GM12875 (cell line): ENCODE data around the gene AEBP2.
"Not testable (repeated sequence)": the region's sequence is repeated elsewhere in the genome, so short reads cannot be mapped to it uniquely, and the experiment has no call there.

ENCODE experiments used
- H3K4me3 ChIP-seq: one replicate; pipeline ENCODE4 v1.5.1; 2011; ENCODE audit warnings: low read depth, low read length, control low read depth
- TF ChIP-seq, protein P1 (sequence below): IDR thresholded peaks from 2 replicates; pipeline ENCODE4 v1.5.1; 2011; ENCODE audit warnings: low read depth, mild to moderate bottlenecking, control low read depth, inconsistent platforms, low read length, moderate library complexity, borderline replicate concordance; ENCODE audit not compliant: insufficient read depth

AEBP2 gene

DNA sequence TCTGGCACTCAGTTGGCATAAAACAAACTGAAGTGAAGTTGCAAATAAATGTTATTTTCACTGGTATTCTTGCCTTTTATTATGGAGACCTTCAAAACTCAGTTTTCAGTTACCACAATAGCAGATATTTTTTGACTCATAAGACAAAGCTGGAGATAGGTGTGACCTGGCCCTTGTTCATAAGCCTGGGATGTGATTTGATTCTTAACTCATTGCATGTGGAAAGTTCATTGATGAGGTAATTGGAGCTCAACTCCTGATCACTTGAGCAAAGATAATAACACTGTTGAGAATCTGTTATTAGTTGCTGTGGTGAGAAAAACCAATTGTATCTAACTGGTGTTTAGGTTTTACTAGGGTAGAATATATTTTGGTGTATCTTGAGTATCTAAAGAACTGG, 105.1 kb downstream of the AEBP2 start:
- H3K4me3 ChIP-seq: no peak overlapping the region
- TF ChIP-seq, protein P1, sequence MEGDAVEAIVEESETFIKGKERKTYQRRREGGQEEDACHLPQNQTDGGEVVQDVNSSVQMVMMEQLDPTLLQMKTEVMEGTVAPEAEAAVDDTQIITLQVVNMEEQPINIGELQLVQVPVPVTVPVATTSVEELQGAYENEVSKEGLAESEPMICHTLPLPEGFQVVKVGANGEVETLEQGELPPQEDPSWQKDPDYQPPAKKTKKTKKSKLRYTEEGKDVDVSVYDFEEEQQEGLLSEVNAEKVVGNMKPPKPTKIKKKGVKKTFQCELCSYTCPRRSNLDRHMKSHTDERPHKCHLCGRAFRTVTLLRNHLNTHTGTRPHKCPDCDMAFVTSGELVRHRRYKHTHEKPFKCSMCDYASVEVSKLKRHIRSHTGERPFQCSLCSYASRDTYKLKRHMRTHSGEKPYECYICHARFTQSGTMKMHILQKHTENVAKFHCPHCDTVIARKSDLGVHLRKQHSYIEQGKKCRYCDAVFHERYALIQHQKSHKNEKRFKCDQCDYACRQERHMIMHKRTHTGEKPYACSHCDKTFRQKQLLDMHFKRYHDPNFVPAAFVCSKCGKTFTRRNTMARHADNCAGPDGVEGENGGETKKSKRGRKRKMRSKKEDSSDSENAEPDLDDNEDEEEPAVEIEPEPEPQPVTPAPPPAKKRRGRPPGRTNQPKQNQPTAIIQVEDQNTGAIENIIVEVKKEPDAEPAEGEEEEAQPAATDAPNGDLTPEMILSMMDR: no peak

DNA sequence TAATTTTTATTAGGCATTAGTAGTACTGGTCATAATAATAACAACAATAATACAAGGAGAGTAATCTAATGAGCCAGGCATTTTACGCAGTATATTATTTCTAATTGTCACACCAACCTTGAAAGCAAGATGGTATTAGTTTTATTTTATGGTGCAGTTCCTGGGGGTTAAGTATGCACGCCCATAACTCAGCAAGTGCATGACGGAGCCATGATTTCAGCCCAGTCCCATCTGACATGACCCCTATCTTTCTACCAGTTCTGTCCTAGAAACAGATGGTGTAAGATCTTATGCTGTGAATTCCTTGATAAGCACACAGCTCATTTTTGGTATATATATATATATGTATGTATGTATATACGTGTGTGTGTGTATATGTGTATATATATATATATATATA, 106.0 kb downstream of the AEBP2 start:
- H3K4me3 ChIP-seq: no peak overlapping the region
- TF ChIP-seq, protein P1: no peak

DNA sequence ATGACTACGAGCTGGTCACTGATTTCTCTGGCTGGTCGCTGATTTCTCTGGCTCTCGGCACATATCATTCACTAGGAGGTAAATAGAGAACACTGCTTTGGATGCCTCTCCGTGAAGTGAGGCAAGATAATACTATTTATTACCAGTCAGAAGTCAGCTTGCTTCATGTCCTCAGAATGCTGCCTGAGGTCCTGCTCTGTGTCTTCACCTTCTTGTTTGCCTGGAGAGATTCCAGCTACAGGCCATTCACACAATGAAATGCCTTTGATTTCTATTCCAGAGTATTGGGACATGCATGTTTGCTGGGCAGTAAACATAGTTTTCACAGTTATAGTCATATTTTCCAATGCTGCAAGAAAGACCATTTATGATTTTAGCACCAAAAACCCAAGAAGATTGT, 106.7 kb downstream of the AEBP2 start:
- TF ChIP-seq, protein P1: no peak
- H3K4me3 ChIP-seq: no peak overlapping the region

DNA sequence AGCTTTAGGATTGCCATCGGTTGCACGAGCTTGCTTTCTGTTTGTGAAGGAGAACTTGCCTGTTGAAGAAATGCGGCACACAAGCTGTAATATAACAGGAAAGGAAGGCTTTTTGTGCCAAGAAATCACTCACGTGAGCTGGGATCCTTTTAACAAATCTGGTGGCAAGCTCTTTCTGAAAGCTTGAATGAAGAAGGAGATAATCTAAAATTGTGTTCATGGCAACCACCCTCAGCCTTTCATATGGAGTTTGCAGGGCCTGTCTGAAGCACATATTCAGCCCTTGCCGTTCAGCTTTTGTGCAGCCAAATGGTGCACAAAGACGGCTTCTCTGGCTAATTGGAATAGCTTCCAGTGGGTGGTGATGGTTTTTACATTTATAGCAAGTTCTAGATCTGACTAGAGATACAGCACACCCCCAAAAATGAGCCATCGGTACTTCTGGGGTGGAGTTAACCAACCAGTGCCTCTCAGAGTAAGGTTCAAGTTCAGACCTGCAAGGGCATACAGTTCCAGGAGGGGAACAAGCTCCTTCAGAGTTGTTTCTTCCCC, 107.4 kb downstream of the AEBP2 start:
- TF ChIP-seq, protein P1: no peak
- no peak overlapping the region for H3K4me3 ChIP-seq

DNA sequence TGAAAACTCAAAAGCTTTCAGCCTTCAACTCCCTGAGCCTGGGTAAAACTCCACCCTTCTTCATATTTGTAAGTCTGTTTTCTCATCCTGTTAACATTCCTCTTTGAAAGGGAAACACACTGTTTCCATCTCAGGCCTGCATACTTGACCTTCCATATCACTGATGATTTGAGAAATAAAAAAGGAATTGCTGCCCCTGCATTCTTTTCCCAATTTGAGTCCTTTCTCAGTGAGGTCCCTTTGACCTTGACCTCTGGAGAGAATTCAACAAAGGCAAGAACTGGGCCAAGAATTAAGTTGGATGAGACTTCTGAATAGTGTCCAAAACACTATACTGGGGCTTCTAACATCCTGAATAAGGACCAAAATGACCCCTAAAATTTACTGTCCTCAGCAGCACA, 108.0 kb downstream of the AEBP2 start:
- H3K4me3 ChIP-seq: no peak overlapping the region
- TF ChIP-seq, protein P1: no peak

DNA sequence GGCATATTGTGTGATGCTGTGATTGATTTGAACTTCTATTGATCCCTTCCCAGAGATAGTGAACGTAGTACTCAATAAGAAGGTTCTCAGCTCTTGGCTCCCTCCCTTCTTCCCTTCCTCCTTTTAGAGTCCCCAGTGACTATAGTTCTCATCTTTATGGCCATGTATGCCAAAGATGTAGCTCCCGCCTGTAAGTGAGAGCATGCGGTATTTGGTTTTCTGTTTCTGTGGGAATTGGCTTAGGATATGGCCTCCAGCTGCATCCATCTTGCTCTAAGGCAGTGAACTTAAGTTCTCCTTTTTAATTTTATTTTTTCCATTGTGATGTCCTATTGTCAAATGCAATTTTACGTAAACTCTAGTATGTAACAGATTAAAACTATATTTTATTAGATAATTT, 109.5 kb downstream of the AEBP2 start:
- TF ChIP-seq, protein P1: no peak
- H3K4me3 ChIP-seq: no peak overlapping the region

DNA sequence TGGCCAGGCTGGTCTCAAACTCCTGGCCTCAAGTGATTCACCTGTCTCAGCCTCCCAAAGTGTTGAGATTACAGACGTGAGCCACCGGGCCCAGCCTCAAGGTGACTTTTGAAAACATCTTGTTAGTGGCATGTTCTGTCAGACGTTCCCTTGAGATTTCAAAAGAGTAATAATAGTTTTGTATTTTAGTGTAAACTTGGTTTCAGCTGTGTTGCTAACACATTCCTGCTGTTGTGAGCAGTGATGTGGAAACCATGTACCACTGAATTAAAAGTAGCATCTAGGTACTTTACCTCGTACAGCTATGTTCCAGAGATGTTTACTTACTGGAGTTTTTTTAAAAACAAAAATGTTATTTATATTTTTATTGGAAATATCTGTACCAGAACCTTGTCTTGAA, 111.3 kb downstream of the AEBP2 start:
- TF ChIP-seq, protein P1: no peak
- H3K4me3 ChIP-seq: no peak overlapping the region

DNA sequence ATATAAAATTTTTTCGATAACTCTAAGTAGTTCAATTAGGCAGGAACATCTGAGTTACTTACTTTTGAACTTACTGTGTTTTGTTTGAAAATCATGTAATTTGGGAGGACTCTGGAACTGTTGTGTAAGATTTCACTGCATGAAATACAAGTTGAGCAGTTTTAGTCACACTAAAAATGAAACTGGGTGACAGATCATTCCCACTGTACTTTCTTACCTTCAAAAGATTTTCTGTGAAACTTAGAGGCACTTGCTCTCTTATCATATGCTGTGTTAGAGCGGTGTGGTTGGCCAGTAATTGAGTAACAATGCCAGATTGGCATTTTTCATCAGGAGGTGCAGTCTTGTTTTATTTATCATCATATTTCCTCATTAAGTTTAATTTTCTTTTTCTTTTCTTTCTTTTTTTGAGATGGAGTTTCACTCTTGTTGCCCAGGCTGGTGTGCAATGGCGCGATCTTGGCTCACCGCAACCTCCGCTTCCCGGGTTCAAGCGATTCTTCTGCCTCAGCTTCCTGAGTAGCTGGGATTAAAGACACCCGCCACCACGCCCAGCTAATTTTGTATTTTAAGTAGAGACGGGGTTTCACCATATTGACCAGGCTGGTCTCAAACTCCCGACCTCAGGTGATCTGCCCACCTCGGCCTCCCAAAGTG, 113.3 kb downstream of the AEBP2 start:
- H3K4me3 ChIP-seq: not testable (repeated sequence)
